Mesendoderm (in vitro differentiated cells): ENCODE data around the gene CEP170.

Source experiments
- DNase-seq: peaks from one replicate; pipeline ENCODE4 v3.0.0; 2013
- H2AK5ac ChIP-seq: 2 replicates; pipeline ENCODE4 v1.6.1; 2013; ENCODE audit warnings: low read length, inconsistent platforms
- H2BK120ac ChIP-seq: 2 replicates; pipeline ENCODE4 v1.6.1; 2013; ENCODE audit warnings: low read depth, mild to moderate bottlenecking, low read length, moderate library complexity, mixed read lengths
- H2BK15ac ChIP-seq: replicated peaks from 2 replicates; pipeline ENCODE4 v1.6.1; 2013; ENCODE audit warnings: low read depth, mild to moderate bottlenecking, moderate library complexity
- H2BK5ac ChIP-seq: 2 replicates; pipeline ENCODE4 v1.6.1; 2013; ENCODE audit warnings: low read length, inconsistent platforms
- H3K18ac ChIP-seq: 2 replicates; pipeline ENCODE4 v1.6.1; 2013; ENCODE audit warnings: mild to moderate bottlenecking, low read length, mixed read lengths
- H3K23ac ChIP-seq: one replicate; pipeline ENCODE4 v1.6.1; 2013; ENCODE audit warnings: low read length
- H3K27ac ChIP-seq: 2 replicates; pipeline ENCODE4 v1.5.1; 2013; ENCODE audit warnings: low read depth, mild to moderate bottlenecking, inconsistent platforms, low read length, moderate library complexity
- H3K27me3 ChIP-seq: 2 replicates; pipeline ENCODE4 v1.6.1; 2013; ENCODE audit warnings: low read length, control low read depth, mild to moderate bottlenecking, inconsistent platforms; ENCODE audit not compliant: insufficient read depth, poor library complexity
- H3K36me3 ChIP-seq: 2 replicates; pipeline ENCODE4 v1.6.1; 2013; ENCODE audit warnings: low read length, inconsistent platforms; ENCODE audit not compliant: control insufficient read depth, insufficient read depth
- H3K4ac ChIP-seq: one replicate; pipeline ENCODE4 v1.6.1; 2013; ENCODE audit warnings: low read depth, mild to moderate bottlenecking, low read length, moderate library complexity
- H3K4me1 ChIP-seq: 2 replicates; pipeline ENCODE4 v1.6.1; 2013; ENCODE audit warnings: low read depth, low read length, inconsistent platforms; ENCODE audit not compliant: control insufficient read depth
- H3K4me2 ChIP-seq: 2 replicates; pipeline ENCODE4 v1.6.1; 2013; ENCODE audit warnings: low read length
- H3K4me3 ChIP-seq: 2 replicates; pipeline ENCODE4 v1.5.1; 2013; ENCODE audit warnings: mild to moderate bottlenecking, low read length
- H3K56ac ChIP-seq: one replicate; pipeline ENCODE4 v1.6.1; 2013; ENCODE audit warnings: low read length
- H3K79me1 ChIP-seq: 2 replicates; pipeline ENCODE4 v1.6.1; 2013; ENCODE audit warnings: low read length, inconsistent platforms
- H3K79me2 ChIP-seq: 2 replicates; pipeline ENCODE4 v1.6.1; 2013; ENCODE audit warnings: mild to moderate bottlenecking, low read length; ENCODE audit not compliant: control insufficient read depth, insufficient read depth
- H3K9ac ChIP-seq: 2 replicates; pipeline ENCODE4 v1.6.1; 2013; ENCODE audit warnings: low read length, inconsistent platforms
- H4K5ac ChIP-seq: one replicate; pipeline ENCODE4 v1.6.1; 2013; ENCODE audit warnings: low read length
- H4K8ac ChIP-seq: one replicate; pipeline ENCODE4 v1.6.1; 2013; ENCODE audit warnings: low read depth, mild to moderate bottlenecking, control low read depth, low read length, moderate library complexity
- WGBS: extraction: QIAGEN DNeasy Blood & Tissue Kit; methylation state at CpG from one replicate; pipeline ENCODE4 v1.1.7; 2013; ENCODE audit warnings: low lambda C conversion rate, missing lambda C conversion rate; ENCODE audit not compliant: insufficient coverage; ENCODE audit errors: extremely low coverage; 5-methylcytosine and 5-hydroxymethylcytosine counted together

The CEP170 gene

GRCh38 chr1:243292117-243292516, 37.0 kb upstream of the CEP170 start:
- Histone ChIP-seq H2BK5ac (no peak overlapping the region), H2AK5ac (no peak overlapping the region), H4K8ac (no peak overlapping the region), H2BK15ac (no peak overlapping the region), H3K79me1 (no peaks in the 10 kb centered on the region), H3K4me2 (no peak overlapping the region), H3K18ac (no peak overlapping the region), H3K23ac (no peak overlapping the region), H4K5ac (no peak overlapping the region), H3K4me1 (no peaks in the 10 kb centered on the region), H3K56ac (no peak overlapping the region), H2BK120ac (no peak overlapping the region), H3K36me3 (no peaks in the 10 kb centered on the region), H3K9ac (no peak overlapping the region), H3K27ac (no peak overlapping the region), H3K27me3 (no peaks in the 10 kb centered on the region), H3K4me3 (no peak overlapping the region), H3K79me2 (no peaks in the 10 kb centered on the region), H3K4ac (no peak overlapping the region)
- no CpG with 5 or more reads among the region's 5 CpGs for WGBS
- DNase-seq: no peak

GRCh38 chr1:243291292-243291691, 36.2 kb upstream of the CEP170 start:
- Histone ChIP-seq H3K4ac (no peak overlapping the region), H3K79me2 (no peaks in the 10 kb centered on the region), H3K9ac (no peak overlapping the region), H3K36me3 (no peaks in the 10 kb centered on the region), H3K27me3 (no peaks in the 10 kb centered on the region), H3K79me1 (no peaks in the 10 kb centered on the region), H2BK15ac (no peak overlapping the region), H3K4me2 (no peak overlapping the region), H3K18ac (no peak overlapping the region), H3K4me1 (no peaks in the 10 kb centered on the region), H2AK5ac (no peak overlapping the region), H4K8ac (no peak overlapping the region), H2BK120ac (no peak overlapping the region), H3K4me3 (no peak overlapping the region), H3K56ac (no peak overlapping the region), H2BK5ac (no peak overlapping the region), H3K27ac (no peak overlapping the region), H3K23ac (no peak overlapping the region), H4K5ac (no peak overlapping the region)
- DNase-seq: no peak
- WGBS: no CpG with 5 or more reads among the region's 1 CpG

- Histone ChIP-seq H2BK15ac (no peak overlapping the region), H3K4me2 (no peak overlapping the region), H2AK5ac (no peak overlapping the region), H3K18ac (no peak overlapping the region), H3K4ac (no peak overlapping the region), H3K23ac (no peak overlapping the region), H3K36me3 (no peaks in the 10 kb centered on the region), H3K79me1 (no peaks in the 10 kb centered on the region), H2BK5ac (no peak overlapping the region), H3K9ac (no peak overlapping the region), H4K8ac (no peak overlapping the region), H3K56ac (no peak overlapping the region), H3K27me3 (no peaks in the 10 kb centered on the region), H3K79me2 (no peaks in the 10 kb centered on the region), H2BK120ac (no peak overlapping the region), H4K5ac (no peak overlapping the region), H3K27ac (no peak overlapping the region), H3K4me3 (no peak overlapping the region), H3K4me1 (no peaks in the 10 kb centered on the region)
- DNase-seq: no peak
- WGBS: no CpG with 5 or more reads among the region's 6 CpGs
These were observed 33.0 kb upstream of the CEP170 start for GRCh38 chr1:243288062-243288461.

- Histone ChIP-seq H3K27me3 (no peaks in the 10 kb centered on the region), H3K23ac (no peak overlapping the region), H3K18ac (no peak overlapping the region), H3K9ac (no peak overlapping the region), H3K27ac (no peak overlapping the region), H3K79me1 (no peaks in the 10 kb centered on the region), H3K4me3 (no peak overlapping the region), H4K8ac (no peak overlapping the region), H3K36me3 (no peaks in the 10 kb centered on the region), H3K4me1 (no peaks in the 10 kb centered on the region), H3K79me2 (no peaks in the 10 kb centered on the region), H2BK15ac (no peak overlapping the region), H2BK5ac (no peak overlapping the region), H2BK120ac (no peak overlapping the region), H3K56ac (no peak overlapping the region), H3K4ac (no peak overlapping the region), H3K4me2 (no peak overlapping the region), H4K5ac (no peak overlapping the region), H2AK5ac (no peak overlapping the region)
- WGBS: no CpG with 5 or more reads among the region's 1 CpG
- DNase-seq: peak; percentile 13
These were observed 32.6 kb upstream of the CEP170 start for GRCh38 chr1:243287652-243288051.

GRCh38 chr1:243287123-243287460, 32.0 kb upstream of the CEP170 start:
- no peak overlapping the region for H3K27ac ChIP-seq
- H3K23ac ChIP-seq: no peak overlapping the region
- H4K5ac ChIP-seq: no peak overlapping the region
- no peak overlapping the region for H3K4ac ChIP-seq
- H3K79me1 ChIP-seq: no peaks in the 10 kb centered on the region
- H2BK120ac ChIP-seq: no peak overlapping the region
- DNase-seq: no peak
- H3K56ac ChIP-seq: no peak overlapping the region
- no peak overlapping the region for H4K8ac ChIP-seq
- H3K18ac ChIP-seq: no peak overlapping the region
- no peak overlapping the region for H2BK5ac ChIP-seq
- H2BK15ac ChIP-seq: no peak overlapping the region
- H3K4me1 ChIP-seq: no peaks in the 10 kb centered on the region
- H3K36me3 ChIP-seq: no peaks in the 10 kb centered on the region
- H3K9ac ChIP-seq: no peak overlapping the region
- H2AK5ac ChIP-seq: no peak overlapping the region
- H3K4me3 ChIP-seq: no peak overlapping the region
- no CpG with 5 or more reads among the region's 2 CpGs for WGBS
- no peak overlapping the region for H3K4me2 ChIP-seq
- no peaks in the 10 kb centered on the region for H3K27me3 ChIP-seq
- H3K79me2 ChIP-seq: no peaks in the 10 kb centered on the region

GRCh38 chr1:243286409-243287122, 31.5 kb upstream of the CEP170 start:
- Histone ChIP-seq H2BK15ac (no peak overlapping the region), H3K4ac (no peak overlapping the region), H2AK5ac (no peak overlapping the region), H2BK5ac (no peak overlapping the region), H2BK120ac (no peak overlapping the region), H3K36me3 (no peaks in the 10 kb centered on the region), H4K8ac (no peak overlapping the region), H3K27ac (no peak overlapping the region), H3K4me3 (no peak overlapping the region), H3K27me3 (no peaks in the 10 kb centered on the region), H3K9ac (no peak overlapping the region), H3K79me1 (no peaks in the 10 kb centered on the region), H3K18ac (no peak overlapping the region), H3K79me2 (no peaks in the 10 kb centered on the region), H3K4me1 (no peaks in the 10 kb centered on the region), H3K56ac (no peak overlapping the region), H3K23ac (no peak overlapping the region), H4K5ac (no peak overlapping the region), H3K4me2 (no peak overlapping the region)
- WGBS: no CpG with 5 or more reads among the region's 8 CpGs
- no peak for DNase-seq
